ENCODE data around the gene DLX1. TPM values are rescaled to one million over a fixed set of nuclear protein-coding genes. Genes with fewer than 3 reads are reported as not detected.

The DLX1 gene
- total RNA-seq, 1 donor from 2014 or later, result not detected

Other genes starting within 250 kb of the DLX1 start
- gene SLC25A12, start 191.3 kb upstream of the DLX1 start, total RNA-seq, result 8.6 and 12.4 TPM in 2 replicates
- gene HAT1, start 163.0 kb upstream of the DLX1 start, total RNA-seq, result 68.9 and 71.5 TPM in 2 replicates
- 4.6 and 5.5 TPM in 2 replicates for gene METAP1D, start 85.6 kb upstream of the DLX1 start, total RNA-seq
- gene DLX2, start 17.4 kb downstream of the DLX1 start, total RNA-seq, result 0.12 TPM in 1 of 2 replicates, not detected in the other

All from epithelial cell of proximal tubule (primary cell).